Thoracic aorta (tissue), 2 donors: ENCODE measurements around the gene PLXNB1. TPM values are rescaled to one million over a fixed set of nuclear protein-coding genes. Genes with fewer than 3 reads are reported as not detected.

Experiments used
- ATAC-seq: fragments of 150-250 bp; one replicate; pipeline ENCODE4 v1.8.0; 2017; ENCODE audit warnings: low read depth; ENCODE audit not compliant: insufficient number of reproducible peaks, low FRiP score
- DNase-seq: peaks from one replicate; pipeline ENCODE4 v3.0.0-alpha.2; 2020; ENCODE audit warnings: low spot score
- H3K27ac ChIP-seq, 2 donors: fragments of 200-600 bp; sonication (generic); 1 replicate in 1 of 2; 2 replicates in 1 of 2; pipeline ENCODE4 v1.5.1; 2016; ENCODE audit warnings: mild to moderate bottlenecking in 2 of 2, moderate library complexity in 2 of 2
- H3K27me3 ChIP-seq: fragments of 200-600 bp; sonication (generic); replicated peaks from 2 replicates; pipeline ENCODE4 v1.6.0; 2016; ENCODE audit warnings: mild to moderate bottlenecking; ENCODE audit not compliant: insufficient read depth
- H3K36me3 ChIP-seq: fragments of 200-600 bp; sonication (generic); one replicate; pipeline ENCODE4 v1.5.1; 2016
- H3K4me1 ChIP-seq, 2 donors: fragments of 200-600 bp; sonication (generic); 1 replicate in 1 of 2; 2 replicates in 1 of 2; pipeline versions ENCODE4 v1.5.1 to v1.6.0; 2016; ENCODE audit warnings: low read depth in 2 of 2, mild to moderate bottlenecking in 1 of 2; ENCODE audit not compliant: control insufficient read depth in 1 of 2
- H3K4me3 ChIP-seq: fragments of 200-600 bp; sonication (generic); 2 replicates; pipeline ENCODE4 v1.5.1; 2016; ENCODE audit warnings: mild to moderate bottlenecking
- H3K9me3 ChIP-seq: fragments of 200-600 bp; sonication (generic); 2 replicates; pipeline ENCODE4 v1.5.1; 2016
- total RNA-seq, 2 donors: library from RNA; depleted of rRNA; stranded (reverse); fragments of >200 nt; gene quantifications; one replicate each; pipeline versions ENCODE4 v1.1.0 to v1.2.3, GENCODE V29; 2016
- TF ChIP-seq, protein P1 (sequence below): fragments of 200-600 bp; sonication (generic); IDR thresholded peaks from one replicate; pipeline ENCODE4 v1.5.1; 2019; ENCODE audit warnings: antibody characterized with exemption

Gene PLXNB1
- total RNA-seq, 2 donors from 2014 or later, result 177 to 210 TPM

DNA sequence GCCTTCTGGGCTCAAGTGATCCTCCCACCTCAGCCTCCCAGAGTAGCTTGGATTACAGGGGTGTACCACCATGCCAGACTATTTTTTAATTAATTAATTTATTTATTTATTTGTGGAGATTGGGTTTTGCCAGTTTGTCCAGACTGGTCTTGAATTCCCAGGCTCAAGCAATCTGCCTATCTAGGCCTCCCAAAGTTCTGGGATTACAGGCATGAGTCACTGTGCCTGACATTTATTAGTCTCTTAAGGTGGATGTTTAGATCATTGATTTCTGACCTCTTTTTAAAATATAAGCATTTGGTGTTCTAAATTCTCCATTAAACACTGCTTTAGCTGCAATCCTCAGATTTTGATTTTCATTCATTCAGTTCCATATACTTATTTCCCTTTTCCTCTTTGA lies 42.3 kb downstream of the PLXNB1 start:
- no peaks in the 10 kb centered on the region for H3K36me3 ChIP-seq
- DNase-seq (no peak), ATAC-seq (no peak)
- no peak overlapping the region for H3K4me3 ChIP-seq
- TF ChIP-seq, protein P1, sequence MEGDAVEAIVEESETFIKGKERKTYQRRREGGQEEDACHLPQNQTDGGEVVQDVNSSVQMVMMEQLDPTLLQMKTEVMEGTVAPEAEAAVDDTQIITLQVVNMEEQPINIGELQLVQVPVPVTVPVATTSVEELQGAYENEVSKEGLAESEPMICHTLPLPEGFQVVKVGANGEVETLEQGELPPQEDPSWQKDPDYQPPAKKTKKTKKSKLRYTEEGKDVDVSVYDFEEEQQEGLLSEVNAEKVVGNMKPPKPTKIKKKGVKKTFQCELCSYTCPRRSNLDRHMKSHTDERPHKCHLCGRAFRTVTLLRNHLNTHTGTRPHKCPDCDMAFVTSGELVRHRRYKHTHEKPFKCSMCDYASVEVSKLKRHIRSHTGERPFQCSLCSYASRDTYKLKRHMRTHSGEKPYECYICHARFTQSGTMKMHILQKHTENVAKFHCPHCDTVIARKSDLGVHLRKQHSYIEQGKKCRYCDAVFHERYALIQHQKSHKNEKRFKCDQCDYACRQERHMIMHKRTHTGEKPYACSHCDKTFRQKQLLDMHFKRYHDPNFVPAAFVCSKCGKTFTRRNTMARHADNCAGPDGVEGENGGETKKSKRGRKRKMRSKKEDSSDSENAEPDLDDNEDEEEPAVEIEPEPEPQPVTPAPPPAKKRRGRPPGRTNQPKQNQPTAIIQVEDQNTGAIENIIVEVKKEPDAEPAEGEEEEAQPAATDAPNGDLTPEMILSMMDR, result no peak
- H3K9me3 ChIP-seq, result no peaks in the 10 kb centered on the region
- H3K27me3 ChIP-seq, result no peaks in the 10 kb centered on the region
- H3K4me1 ChIP-seq, result no peaks in the 10 kb centered on the region
- no peak overlapping the region for H3K27ac ChIP-seq

DNA sequence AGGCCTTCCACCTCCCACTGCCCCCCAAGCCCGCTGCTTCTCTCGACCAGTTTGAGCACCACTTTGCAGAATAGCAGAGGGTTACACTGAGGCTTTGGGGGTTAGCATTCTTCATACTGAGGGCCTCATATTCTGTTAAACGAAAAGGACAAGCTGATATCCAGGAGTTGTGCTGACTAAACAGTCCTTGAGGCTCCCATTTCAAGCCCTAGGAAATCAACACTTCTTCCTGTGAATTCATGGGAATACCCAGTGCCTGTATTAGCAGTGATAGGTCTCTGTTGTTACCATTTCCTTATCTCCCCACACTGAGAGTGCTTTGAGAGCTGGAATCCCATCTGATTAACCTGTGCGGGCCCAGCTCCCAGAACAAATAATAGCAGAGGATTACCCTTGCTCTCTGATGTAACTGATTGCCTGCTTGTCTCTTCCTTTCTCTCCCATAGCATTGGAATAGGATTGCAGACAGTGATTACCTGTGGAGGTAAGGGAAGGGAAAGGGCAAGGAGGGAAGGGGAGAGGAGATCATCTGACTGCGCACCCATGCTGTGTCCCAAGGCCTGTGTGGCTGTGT lies 56.9 kb downstream of the PLXNB1 start:
- Histone ChIP-seq H3K36me3 (no peaks in the 10 kb centered on the region), H3K27ac (no peak overlapping the region), H3K9me3 (no peaks in the 10 kb centered on the region), H3K27me3 (no peaks in the 10 kb centered on the region), H3K4me3 (no peak overlapping the region), H3K4me1 (no peaks in the 10 kb centered on the region)
- no peak for ATAC-seq
- TF ChIP-seq, protein P1, result no peak
- DNase-seq, result no peak

DNA sequence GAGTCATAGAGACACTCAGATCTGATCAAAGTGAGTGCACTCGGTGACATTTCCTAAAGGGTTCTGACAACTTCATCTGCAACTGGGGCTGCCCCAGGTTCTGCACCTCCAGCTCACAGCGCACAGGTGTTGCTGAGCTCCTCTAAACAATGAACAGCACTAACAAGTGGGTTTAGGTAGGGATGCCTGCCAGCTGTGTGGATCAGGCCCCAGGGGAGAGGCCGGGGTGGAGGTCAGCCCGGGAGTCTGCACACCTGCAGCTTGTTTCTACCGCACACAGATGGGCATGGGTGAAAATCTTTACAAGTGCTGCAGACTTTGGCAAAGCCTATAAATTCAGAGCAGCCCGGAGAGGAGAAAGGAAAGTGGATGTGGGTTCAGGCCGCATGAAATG lies 57.5 kb downstream of the PLXNB1 start:
- TF ChIP-seq, protein P1, result no peak
- DNase-seq, result no peak

DNA sequence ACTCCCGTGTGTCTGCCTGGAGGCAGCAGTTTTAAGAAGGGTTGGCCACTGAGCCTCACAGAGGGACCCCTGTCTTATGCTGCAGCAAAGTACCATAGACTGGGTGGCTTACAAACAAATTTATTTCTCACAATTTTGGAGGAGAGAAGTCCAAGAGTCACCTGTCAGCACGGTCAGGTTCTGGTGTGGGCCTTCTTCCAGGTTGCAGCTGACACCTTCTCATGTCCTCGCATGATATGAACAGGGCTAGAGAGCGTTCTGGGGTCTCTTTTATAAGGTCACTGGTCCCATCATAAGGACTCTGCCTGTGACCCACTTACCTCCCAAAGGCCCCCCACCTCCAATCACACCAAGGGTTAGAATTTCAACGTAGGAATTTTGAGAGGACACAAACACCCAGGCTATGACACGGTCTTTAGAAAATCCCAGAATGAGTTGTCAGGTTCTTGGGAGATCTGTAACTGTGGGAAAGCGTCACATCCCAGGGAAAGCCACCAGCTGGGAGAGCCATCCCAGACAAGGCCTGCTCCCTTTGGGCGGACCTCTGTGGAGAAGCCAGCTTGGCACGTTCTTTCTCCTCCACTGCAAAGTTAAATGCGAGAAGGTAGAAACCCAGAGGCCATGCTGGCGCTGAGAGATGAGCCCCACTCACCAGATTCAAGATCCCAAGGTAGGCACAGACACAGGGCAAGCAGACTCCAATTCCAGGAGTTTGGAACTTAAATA lies 58.1 kb downstream of the PLXNB1 start, which contains the start of gene FBXW12:
TSS of gene FBXW12 (plus strand) at position 569 of the 726 bp plus-strand sequence. CDS start 549 bp downstream, outside the sequence.
- TF ChIP-seq, protein P1, result no peak
- Histone ChIP-seq H3K27ac (no peak within 1 kb of the TSS), H3K9me3 (no peaks in the 10 kb centered on the region), H3K4me1 (no peaks in the 10 kb centered on the region), H3K4me3 (no peak within 1 kb of the TSS), H3K36me3 (no peaks in the 10 kb centered on the region), H3K27me3 (no peaks in the 10 kb centered on the region)
- no peak for DNase-seq
- ATAC-seq, result no peak

More for the DNA sequence above, 57.5 kb downstream of the PLXNB1 start:
- H3K27ac ChIP-seq, result no peak overlapping the region
- H3K4me1 ChIP-seq, result no peaks in the 10 kb centered on the region
- H3K9me3 ChIP-seq, result no peaks in the 10 kb centered on the region
- H3K27me3 ChIP-seq, result no peaks in the 10 kb centered on the region
- no peaks in the 10 kb centered on the region for H3K36me3 ChIP-seq
- H3K4me3 ChIP-seq, result no peak overlapping the region
- no peak for ATAC-seq

DNA sequence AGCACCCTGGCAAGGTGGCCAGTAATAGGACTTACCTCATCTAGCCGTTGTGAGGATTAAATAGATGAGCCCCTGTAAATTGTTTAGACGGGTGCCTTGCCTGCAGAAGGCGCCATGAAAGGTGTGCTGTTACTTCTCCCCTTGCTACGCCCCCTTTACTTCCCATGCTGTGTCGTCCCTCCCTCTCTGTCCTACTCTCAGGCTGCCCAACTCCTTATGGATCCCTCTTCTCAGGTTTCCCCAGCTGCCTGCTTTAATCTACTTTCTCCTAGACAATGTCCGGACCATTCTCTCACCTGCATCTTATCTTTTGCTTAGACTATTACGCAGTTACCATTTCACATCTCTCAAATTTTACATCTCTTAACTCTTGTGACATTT lies 59.6 kb downstream of the PLXNB1 start:
- Histone ChIP-seq H3K27me3 (no peaks in the 10 kb centered on the region), H3K9me3 (no peaks in the 10 kb centered on the region), H3K4me1 (no peaks in the 10 kb centered on the region), H3K27ac (no peak overlapping the region), H3K36me3 (no peaks in the 10 kb centered on the region), H3K4me3 (no peak overlapping the region)
- ATAC-seq, result no peak
- TF ChIP-seq, protein P1, result no peak
- no peak for DNase-seq
